ENCODE results near the gene KCNT1. TPM values are rescaled to one million over a fixed set of nuclear protein-coding genes. Genes with fewer than 3 reads are reported as not detected.

KCNT1 gene
- total and polyA plus RNA-seq, 2 donors (not counting 3 experiments of a cell fraction or from before 2014, with no cell fraction given): not detected

DNA sequence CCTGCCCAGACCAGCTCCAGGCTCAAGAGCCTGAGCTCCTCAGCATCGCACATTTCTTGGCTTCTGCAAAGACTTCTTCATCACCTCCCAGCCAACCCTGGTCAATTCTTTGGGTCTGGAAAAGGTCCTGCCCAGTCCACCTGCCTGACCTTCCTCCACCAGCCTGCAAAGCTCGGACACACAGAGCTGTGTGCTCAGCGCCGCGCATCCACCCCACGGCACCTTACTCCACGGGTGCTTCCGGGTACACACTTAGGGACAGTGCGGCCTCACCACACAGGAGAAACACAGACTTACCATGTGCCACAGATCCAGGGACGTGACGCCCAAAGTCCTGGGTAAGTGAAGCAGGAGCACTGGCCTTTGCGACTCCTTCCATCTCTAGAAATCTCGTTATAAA, 97.3 kb downstream of the KCNT1 start:
- Histone ChIP-seq H3K9ac (replicated peaks; ENCODE audit: extremely low read depth, insufficient read depth, low read length) (no peak overlapping the region), H3K36me3 (ENCODE audit: control insufficient read depth in 2 of 2, extremely low read depth in 1 of 2, insufficient read depth in 2 of 2, low read length in 2 of 2) (no peaks in the 10 kb centered on the region), H3K9me1 (replicated peaks; ENCODE audit: control insufficient read depth, extremely low read depth, insufficient read depth, low read length) (no peaks in the 10 kb centered on the region), H3K27me3 (ENCODE audit: control insufficient read depth in 2 of 2, insufficient read depth in 2 of 2, low read length in 2 of 2) (no peaks in the 10 kb centered on the region), H3K4me2 (ENCODE audit: insufficient read depth, low read length) (no peak overlapping the region), H3K27ac (ENCODE audit: insufficient read depth, low read depth, low read length) (no peak overlapping the region), H2AFZ (ENCODE audit: low read depth, low read length) (no peak overlapping the region), H4K20me1 (replicated peaks; ENCODE audit: control insufficient read depth, extremely low read depth, insufficient read depth, low read length) (no peaks in the 10 kb centered on the region), H3K4me3 (replicated peaks in 1 of 3; ENCODE audit: insufficient read depth in 1 of 3, low read depth in 1 of 3, low read length in 3 of 3) (no peak overlapping the region), H3K79me2 (ENCODE audit: control insufficient read depth, insufficient read depth, low read length) (no peaks in the 10 kb centered on the region), H3K9me3 (replicated peaks; ENCODE audit: control insufficient read depth, insufficient read depth, low read length) (no peaks in the 10 kb centered on the region), H3K4me1 (ENCODE audit: control insufficient read depth, extremely low read depth, insufficient read depth, low read length) (peaks cover 4% of the 10 kb centered on the region)
- FAIRE-seq (no peak), DNase-seq (ENCODE audit: low read depth, low spot score) (no peak)
- intact Hi-C loops (cut with micrococcal nuclease): loop anchor here (5.0 kb wide), 1 partner anchor 197 kb away; no protein-coding TSS in a partner anchor
- ChIA-PET CTCF (interaction anchor here (0.6 to 4.9 kb wide), 2 partner anchors 55 to 323 kb away, joined by 3 to 26 read pairs; no protein-coding TSS in a partner anchor), POLR2A (no interaction called here)
- TF ChIP-seq POLR2AphosphoS5 (IDR thresholded peaks at IDR 0.05; ENCODE audit: insufficient read depth, low read depth, low read length) (no peak), EZH2 (IDR thresholded peaks at IDR 0.05; ENCODE audit: borderline replicate concordance, low read depth, low read length, severe bottlenecking) (no peak), GATA2 (IDR thresholded peaks at IDR 0.05; ENCODE audit: insufficient read depth, insufficient read length, low read depth, low read length) (no peak), FOS (IDR thresholded peaks at IDR 0.05; ENCODE audit: borderline replicate concordance, insufficient read depth, low read length) (no peak), POLR2A (IDR thresholded peaks at IDR 0.05; ENCODE audit: low read depth, low read length) (no peak), MYC (IDR thresholded peaks at IDR 0.05; ENCODE audit: low read depth, low read length) (no peak), JUN (IDR thresholded peaks at IDR 0.05; ENCODE audit: borderline replicate concordance, insufficient read depth, insufficient read length, low read depth) (no peak)
- TF ChIP-seq, protein P1, sequence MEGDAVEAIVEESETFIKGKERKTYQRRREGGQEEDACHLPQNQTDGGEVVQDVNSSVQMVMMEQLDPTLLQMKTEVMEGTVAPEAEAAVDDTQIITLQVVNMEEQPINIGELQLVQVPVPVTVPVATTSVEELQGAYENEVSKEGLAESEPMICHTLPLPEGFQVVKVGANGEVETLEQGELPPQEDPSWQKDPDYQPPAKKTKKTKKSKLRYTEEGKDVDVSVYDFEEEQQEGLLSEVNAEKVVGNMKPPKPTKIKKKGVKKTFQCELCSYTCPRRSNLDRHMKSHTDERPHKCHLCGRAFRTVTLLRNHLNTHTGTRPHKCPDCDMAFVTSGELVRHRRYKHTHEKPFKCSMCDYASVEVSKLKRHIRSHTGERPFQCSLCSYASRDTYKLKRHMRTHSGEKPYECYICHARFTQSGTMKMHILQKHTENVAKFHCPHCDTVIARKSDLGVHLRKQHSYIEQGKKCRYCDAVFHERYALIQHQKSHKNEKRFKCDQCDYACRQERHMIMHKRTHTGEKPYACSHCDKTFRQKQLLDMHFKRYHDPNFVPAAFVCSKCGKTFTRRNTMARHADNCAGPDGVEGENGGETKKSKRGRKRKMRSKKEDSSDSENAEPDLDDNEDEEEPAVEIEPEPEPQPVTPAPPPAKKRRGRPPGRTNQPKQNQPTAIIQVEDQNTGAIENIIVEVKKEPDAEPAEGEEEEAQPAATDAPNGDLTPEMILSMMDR (IDR thresholded peaks at IDR 0.05; ENCODE audit: extremely low read depth in 1 of 2, insufficient read depth in 1 of 2, low read depth in 1 of 2, low read length in 2 of 2): no peak
- TF ChIP-seq, protein P2, sequence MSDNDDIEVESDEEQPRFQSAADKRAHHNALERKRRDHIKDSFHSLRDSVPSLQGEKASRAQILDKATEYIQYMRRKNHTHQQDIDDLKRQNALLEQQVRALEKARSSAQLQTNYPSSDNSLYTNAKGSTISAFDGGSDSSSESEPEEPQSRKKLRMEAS (IDR thresholded peaks at IDR 0.05; ENCODE audit: insufficient read depth, insufficient read length): no peak
- BruUV-seq (replicated peaks): no TSS peak
- dilution Hi-C loops (cut with MboI; ENCODE audit: extremely low pct_ligation_motif_present, low sequenced_read_pairs): no loop called here
